ENCODE data around the gene LOXL1.

The LOXL1 gene

GRCh38 chr15:73908030-73908821 lies 18.0 kb upstream of the LOXL1 start:
- TF ChIP-seq CTCF (conservative IDR thresholded peaks at IDR 0.05; ENCODE audit: low read depth, low read length): peak; percentile 98
- no peak overlapping the region for H3K4me3 ChIP-seq (ENCODE audit: low read length)
- DNase-seq (ENCODE audit: low read depth): no peak

- DNase-seq (ENCODE audit: low read depth): no peak
- no peak for TF ChIP-seq CTCF (conservative IDR thresholded peaks at IDR 0.05; ENCODE audit: low read depth, low read length)
- H3K4me3 ChIP-seq (ENCODE audit: low read length): no peak overlapping the region
These were observed 17.5 kb upstream of the LOXL1 start for GRCh38 chr15:73908822-73909122.

DNA sequence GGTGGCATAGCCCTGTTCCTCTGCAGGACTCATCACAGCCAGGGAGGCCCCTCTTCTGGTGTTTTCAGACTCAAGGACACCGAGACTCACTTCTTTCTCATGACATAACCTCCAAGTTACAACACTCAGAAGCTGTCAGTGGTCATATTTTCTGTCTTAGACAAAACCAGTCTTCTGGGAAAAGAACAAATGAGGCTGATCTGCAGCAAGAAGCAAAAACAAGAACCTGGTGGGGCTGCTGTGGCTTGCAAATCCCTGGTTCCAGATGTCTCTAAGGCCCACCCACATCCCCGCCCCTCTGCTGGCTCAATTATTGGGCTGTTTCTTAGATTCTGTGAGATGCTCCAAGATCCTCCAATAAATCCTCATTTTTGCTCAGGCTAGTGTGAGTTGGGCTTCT lies 16.6 kb upstream of the LOXL1 start:
- no peak for TF ChIP-seq CTCF (conservative IDR thresholded peaks at IDR 0.05; ENCODE audit: low read depth, low read length)
- DNase-seq (ENCODE audit: low read depth): no peak
- H3K4me3 ChIP-seq (ENCODE audit: low read length): no peak overlapping the region

GRCh38 chr15:73910522-73911303 lies 15.5 kb upstream of the LOXL1 start:
- no peak for TF ChIP-seq CTCF (conservative IDR thresholded peaks at IDR 0.05; ENCODE audit: low read depth, low read length)
- DNase-seq (ENCODE audit: low read depth): no peak

GRCh38 chr15:73912030-73912596 lies 14.1 kb upstream of the LOXL1 start:
- DNase-seq (ENCODE audit: low read depth): no peak
- no peak for TF ChIP-seq CTCF (conservative IDR thresholded peaks at IDR 0.05; ENCODE audit: low read depth, low read length)
- no peak overlapping the region for H3K4me3 ChIP-seq (ENCODE audit: low read length)

More at GRCh38 chr15:73910522-73911303, 15.5 kb upstream of the LOXL1 start:
- no peak overlapping the region for H3K4me3 ChIP-seq (ENCODE audit: low read length)

DNA sequence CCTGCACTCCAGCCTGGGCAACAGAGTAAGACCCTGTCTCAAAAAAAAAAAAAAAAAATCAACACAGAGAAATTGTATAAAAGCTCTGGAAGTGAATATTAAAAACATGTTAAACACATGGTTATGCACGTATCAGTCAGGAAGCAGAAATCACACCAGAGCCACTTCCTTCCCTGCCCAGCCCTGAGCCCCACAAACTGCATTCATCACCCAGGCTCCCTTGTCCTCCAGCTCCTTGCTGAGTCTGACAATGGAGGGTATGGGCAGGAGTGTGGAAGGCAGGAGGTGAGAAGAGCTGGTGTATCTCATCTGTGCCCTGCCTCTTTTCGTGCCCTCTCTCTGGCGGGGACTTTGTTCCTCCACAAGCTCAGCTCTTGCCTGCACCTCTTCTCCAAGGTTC lies 12.1 kb upstream of the LOXL1 start:
- no peak for DNase-seq (ENCODE audit: low read depth)
- H3K4me3 ChIP-seq (ENCODE audit: low read length): no peak overlapping the region
- no peak for TF ChIP-seq CTCF (conservative IDR thresholded peaks at IDR 0.05; ENCODE audit: low read depth, low read length)

Data from retinal pigment epithelial cell (primary cell).